Natural killer cell (primary cell): ENCODE data around the gene KIF26A. TPM values are rescaled to one million over a fixed set of nuclear protein-coding genes. Genes with fewer than 3 reads are reported as not detected.

Experiments
- ATAC-seq, 3 donors: fragments of 150-1000 bp in 2 of 3; fragments of 200-7000 bp in 1 of 3; cut with Tn5 transposase; 1 replicate in 1 of 3; 2 replicates in 2 of 3; pipeline ENCODE4 v1.10.0; 2021; ENCODE audit warnings: mild to moderate bottlenecking in 2 of 3, moderate library complexity in 2 of 3
- DNase-seq, 2 donors: peaks; one replicate each; pipeline versions ENCODE4 v3.0.0 to v3.0.0-alpha.2; 2013 to 2021; ENCODE audit warnings: mixed read lengths in 1 of 2
- H3K27ac ChIP-seq: one replicate; pipeline ENCODE4 v1.5.1; 2013; ENCODE audit warnings: mild to moderate bottlenecking, low read length
- H3K27me3 ChIP-seq: one replicate; pipeline ENCODE4 v1.6.1; 2013; ENCODE audit warnings: low read length; ENCODE audit not compliant: control insufficient read depth, insufficient read depth
- H3K36me3 ChIP-seq: one replicate; pipeline ENCODE4 v1.6.1; 2013; ENCODE audit warnings: low read length; ENCODE audit not compliant: control insufficient read depth, insufficient read depth
- H3K4me1 ChIP-seq: one replicate; pipeline ENCODE4 v1.6.1; 2013; ENCODE audit warnings: low read length; ENCODE audit not compliant: control insufficient read depth, insufficient read depth
- H3K4me3 ChIP-seq: one replicate; pipeline ENCODE4 v1.5.1; 2013; ENCODE audit warnings: low read length
- H3K9me3 ChIP-seq: one replicate; pipeline ENCODE4 v1.6.1; 2013; ENCODE audit warnings: low read length; ENCODE audit not compliant: control insufficient read depth, insufficient read depth
- H3K27ac Mint-ChIP-seq, 2 donors: one replicate each; pipeline ENCODE4 v1.8.0; 2022; ENCODE audit warnings: mild to moderate bottlenecking in 2 of 2, mixed read lengths in 2 of 2, moderate library complexity in 1 of 2
- H3K27me3 Mint-ChIP-seq, 2 donors: one replicate each; pipeline ENCODE4 v1.8.0; 2022; ENCODE audit warnings: low read depth in 2 of 2, mixed read lengths in 2 of 2
- H3K36me3 Mint-ChIP-seq: one replicate; pipeline ENCODE4 v1.8.0; 2022; ENCODE audit warnings: mixed read lengths
- H3K4me1 Mint-ChIP-seq, 2 donors: one replicate each; pipeline ENCODE4 v1.8.0; 2022; ENCODE audit warnings: mixed read lengths in 2 of 2
- H3K4me3 Mint-ChIP-seq: one replicate; pipeline ENCODE4 v1.8.0; 2022; ENCODE audit warnings: mild to moderate bottlenecking, moderate library complexity, mixed read lengths
- H3K9me3 Mint-ChIP-seq, 2 donors: one replicate each; pipeline ENCODE4 v1.8.0; 2022; ENCODE audit warnings: mixed read lengths in 2 of 2
- CTCF ChIP-seq: fragments of 200-600 bp; IDR thresholded peaks from one replicate; pipeline ENCODE4 v1.8.0; 2022; ENCODE audit warnings: antibody characterized with exemption
- WGBS: methylation state at CpG from one replicate; pipeline ENCODE4 v1.1.7; 2013; ENCODE audit warnings: missing lambda C conversion rate; ENCODE audit not compliant: insufficient coverage; 5-methylcytosine and 5-hydroxymethylcytosine counted together
- intact Hi-C: fragments of 100-400 bp; cut with micrococcal nuclease; formaldehyde crosslinking; loops from one replicate; pipeline ENCODE4 v1.14.2; 2022
- total RNA-seq, 4 donors: library from RNA; stranded (reverse); fragments of 120-200 nt in 1 of 4; gene quantifications; one replicate each; pipeline versions ENCODE4 v1.2.3 to v1.2.4, GENCODE V29; 2013 to 2022

The KIF26A gene
- total RNA-seq, 3 donors from 2014 or later (not counting 1 experiment from before 2014, with no cell fraction given), result not detected

- Histone ChIP-seq H3K4me3 (no peak overlapping the region), H3K9me3 (no peaks in the 10 kb centered on the region), H3K27me3 (peaks cover 20% of the 10 kb centered on the region), H3K4me1 (peaks cover 14% of the 10 kb centered on the region), H3K36me3 (no peaks in the 10 kb centered on the region), H3K27ac (no peak overlapping the region)
- H3K9me3 Mint-ChIP-seq, result no peaks in the 10 kb centered on the region
- no peak overlapping the region for H3K4me3 Mint-ChIP-seq
- intact Hi-C loops, result no loop called here
- no peak overlapping the region for H3K27ac Mint-ChIP-seq
- no peaks in the 10 kb centered on the region for H3K4me1 Mint-ChIP-seq
- no peaks in the 10 kb centered on the region for H3K36me3 Mint-ChIP-seq
- H3K27me3 Mint-ChIP-seq, result peaks cover 0 to 22% of the 10 kb centered on the region in 2 donors
- 74% methylated on average over 14 of the region's 14 CpGs for WGBS
- ATAC-seq (no peak), DNase-seq (no peak)
- no peak for TF ChIP-seq CTCF
Measured at GRCh38 chr14:104139460-104140212, 1.2 kb downstream of the KIF26A start.

- Histone ChIP-seq H3K36me3 (no peaks in the 10 kb centered on the region), H3K9me3 (no peaks in the 10 kb centered on the region), H3K27ac (no peak overlapping the region), H3K4me3 (no peak overlapping the region), H3K4me1 (peaks cover 14% of the 10 kb centered on the region), H3K27me3 (peaks cover 17% of the 10 kb centered on the region)
- no peaks in the 10 kb centered on the region for H3K9me3 Mint-ChIP-seq
- H3K27me3 Mint-ChIP-seq, result peaks cover 0 to 18% of the 10 kb centered on the region in 2 donors
- WGBS, result 88% methylated on average over 6 of the region's 6 CpGs
- H3K4me3 Mint-ChIP-seq, result no peak overlapping the region
- ATAC-seq (no peak), DNase-seq (no peak)
- TF ChIP-seq CTCF, result no peak
- no peaks in the 10 kb centered on the region for H3K4me1 Mint-ChIP-seq
- intact Hi-C loops, result no loop called here
- no peaks in the 10 kb centered on the region for H3K36me3 Mint-ChIP-seq
- H3K27ac Mint-ChIP-seq, result no peak overlapping the region
Measured at GRCh38 chr14:104140213-104140462, 1.8 kb downstream of the KIF26A start.

- Histone ChIP-seq H3K4me3 (no peak overlapping the region), H3K36me3 (no peaks in the 10 kb centered on the region), H3K27me3 (peaks cover 12% of the 10 kb centered on the region), H3K27ac (no peak overlapping the region), H3K4me1 (peaks cover 14% of the 10 kb centered on the region), H3K9me3 (no peaks in the 10 kb centered on the region)
- 85% methylated on average over 12 of the region's 12 CpGs for WGBS
- Mint-ChIP-seq H3K4me1 (no peaks in the 10 kb centered on the region), H3K27me3 (peaks cover 0 to 12% of the 10 kb centered on the region in 2 donors), H3K4me3 (no peak overlapping the region), H3K36me3 (no peaks in the 10 kb centered on the region), H3K27ac (no peak overlapping the region), H3K9me3 (no peaks in the 10 kb centered on the region)
- DNase-seq (no peak), ATAC-seq (no peak)
- TF ChIP-seq CTCF, result no peak
- intact Hi-C loops, result no loop called here
Measured at GRCh38 chr14:104140463-104141331, 2.3 kb downstream of the KIF26A start.
